Activated CD4-positive, alpha-beta T cell treated with anti-CD3 and anti-CD28 coated beads, Interleukin-2, amount 10 ng/mL, durations not matched to agents 24 days and 14 days (primary cell): Measurements from ENCODE around the gene PP2D1. TPM values are rescaled to one million over a fixed set of nuclear protein-coding genes. Genes with fewer than 3 reads are reported as not detected.
A peak's percentile ranks its signal among the peaks of the same experiment; 100 is the strongest.
"Not testable (repeated sequence)": the region's sequence is repeated elsewhere in the genome, so short reads cannot be mapped to it uniquely, and the experiment has no call there.

ENCODE experiments used
- DNase-seq: peaks from one replicate; pipeline ENCODE4 v3.0.0; 2022
- H3K27ac Mint-ChIP-seq: one replicate; pipeline ENCODE4 v1.8.0; 2022; ENCODE audit warnings: mild to moderate bottlenecking, mixed read lengths
- H3K27me3 Mint-ChIP-seq: one replicate; pipeline ENCODE4 v1.8.0; 2022; ENCODE audit warnings: mixed read lengths
- H3K36me3 Mint-ChIP-seq: one replicate; pipeline ENCODE4 v1.8.0; 2022; ENCODE audit warnings: low read depth, mild to moderate bottlenecking, mixed read lengths
- H3K4me1 Mint-ChIP-seq: one replicate; pipeline ENCODE4 v1.8.0; 2021; ENCODE audit warnings: mixed read lengths
- H3K4me3 Mint-ChIP-seq: one replicate; pipeline ENCODE4 v1.8.0; 2022; ENCODE audit warnings: mild to moderate bottlenecking, moderate library complexity, mixed read lengths
- H3K9me3 Mint-ChIP-seq: one replicate; pipeline ENCODE4 v1.8.0; 2021; ENCODE audit warnings: mixed read lengths
- intact Hi-C: fragments of 100-400 bp; cut with micrococcal nuclease; formaldehyde crosslinking; loops from one replicate; pipeline ENCODE4 v1.15.1; 2023
- total RNA-seq: library from RNA; stranded (reverse); gene quantifications from 2 replicates; pipeline ENCODE4 v1.2.3, GENCODE V29; 2022

Gene PP2D1
- total RNA-seq, 1 donor from 2014 or later, result not detected

- intact Hi-C loops, result no loop called here
- no peak for DNase-seq
- H3K27me3 Mint-ChIP-seq, result no peaks in the 10 kb centered on the region
- no peaks in the 10 kb centered on the region for H3K9me3 Mint-ChIP-seq
- peaks cover 26% of the 10 kb centered on the region for H3K4me1 Mint-ChIP-seq
- H3K36me3 Mint-ChIP-seq, result peaks cover 40% of the 10 kb centered on the region
- no peak overlapping the region for H3K27ac Mint-ChIP-seq
- no peak overlapping the region for H3K4me3 Mint-ChIP-seq
Observed at GRCh38 chr3:19970327-19970726, 41.7 kb downstream of the PP2D1 start.

- H3K27me3 Mint-ChIP-seq, result no peaks in the 10 kb centered on the region
- H3K4me3 Mint-ChIP-seq, result no peak overlapping the region
- H3K9me3 Mint-ChIP-seq, result no peaks in the 10 kb centered on the region
- intact Hi-C loops, result no loop called here
- H3K4me1 Mint-ChIP-seq, result peaks cover 26% of the 10 kb centered on the region
- DNase-seq, result no peak
- peaks cover 30% of the 10 kb centered on the region for H3K36me3 Mint-ChIP-seq
- no peak overlapping the region for H3K27ac Mint-ChIP-seq
Observed at GRCh38 chr3:19967812-19968211, 44.3 kb downstream of the PP2D1 start.

- Mint-ChIP-seq H3K9me3 (no peaks in the 10 kb centered on the region), H3K27ac (no peak overlapping the region), H3K27me3 (no peaks in the 10 kb centered on the region), H3K36me3 (peaks cover 28% of the 10 kb centered on the region), H3K4me3 (no peak overlapping the region), H3K4me1 (peaks cover 23% of the 10 kb centered on the region)
- intact Hi-C loops, result no loop called here
- DNase-seq, result peak; percentile 39
Observed at GRCh38 chr3:19967208-19967607, 44.9 kb downstream of the PP2D1 start.

- intact Hi-C loops, result no loop called here
- H3K27ac Mint-ChIP-seq, result no peak overlapping the region
Observed at GRCh38 chr3:19961960-19962359, 50.1 kb downstream of the PP2D1 start.

GRCh38 chr3:19960696-19961095 is 51.4 kb downstream of the PP2D1 start:
- H3K9me3 Mint-ChIP-seq, result no peaks in the 10 kb centered on the region
- H3K4me3 Mint-ChIP-seq, result no peak overlapping the region
- H3K36me3 Mint-ChIP-seq, result peaks cover 22% of the 10 kb centered on the region
- DNase-seq, result no peak
- H3K4me1 Mint-ChIP-seq, result peaks cover 24% of the 10 kb centered on the region
- no peak overlapping the region for H3K27ac Mint-ChIP-seq
- H3K27me3 Mint-ChIP-seq, result no peaks in the 10 kb centered on the region
- intact Hi-C loops, result no loop called here

More at GRCh38 chr3:19961960-19962359, 50.1 kb downstream of the PP2D1 start:
- Mint-ChIP-seq H3K27me3 (no peaks in the 10 kb centered on the region), H3K9me3 (no peaks in the 10 kb centered on the region), H3K4me3 (no peak overlapping the region), H3K36me3 (peaks cover 23% of the 10 kb centered on the region), H3K4me1 (peaks cover 27% of the 10 kb centered on the region)
- peak; percentile 48 for DNase-seq

GRCh38 chr3:19959505-19959904 is 52.6 kb downstream of the PP2D1 start:
- no peak overlapping the region for H3K27ac Mint-ChIP-seq

GRCh38 chr3:19957354-19957753 is 54.7 kb downstream of the PP2D1 start:
- H3K27me3 Mint-ChIP-seq, H3K4me3 Mint-ChIP-seq, DNase-seq, H3K9me3 Mint-ChIP-seq, intact Hi-C loops, H3K27ac Mint-ChIP-seq: not testable (repeated sequence)
- Mint-ChIP-seq H3K4me1 (peaks cover 27% of the 10 kb centered on the region), H3K36me3 (peaks cover 36% of the 10 kb centered on the region)

More at GRCh38 chr3:19959505-19959904, 52.6 kb downstream of the PP2D1 start:
- no peak overlapping the region for H3K4me3 Mint-ChIP-seq
- H3K9me3 Mint-ChIP-seq, result no peaks in the 10 kb centered on the region
- H3K27me3 Mint-ChIP-seq, result no peaks in the 10 kb centered on the region
- peaks cover 29% of the 10 kb centered on the region for H3K36me3 Mint-ChIP-seq
- intact Hi-C loops, result no loop called here
- peaks cover 29% of the 10 kb centered on the region for H3K4me1 Mint-ChIP-seq
- no peak for DNase-seq

- Mint-ChIP-seq H3K27me3 (no peaks in the 10 kb centered on the region), H3K4me3 (no peak overlapping the region), H3K9me3 (no peaks in the 10 kb centered on the region), H3K36me3 (peaks cover 36% of the 10 kb centered on the region), H3K27ac (no peak overlapping the region), H3K4me1 (peaks cover 25% of the 10 kb centered on the region)
- intact Hi-C loops, result no loop called here
- DNase-seq, result peak; percentile 31
Observed at GRCh38 chr3:19954676-19955075, 57.4 kb downstream of the PP2D1 start.

GRCh38 chr3:19950316-19950715 is 61.7 kb downstream of the PP2D1 start:
- H3K4me1 Mint-ChIP-seq, result peaks cover 31% of the 10 kb centered on the region
- H3K36me3 Mint-ChIP-seq, result peaks cover 40% of the 10 kb centered on the region
- no peak overlapping the region for H3K4me3 Mint-ChIP-seq
- intact Hi-C loops, result no loop called here
- no peak overlapping the region for H3K27ac Mint-ChIP-seq
- no peak for DNase-seq
- H3K27me3 Mint-ChIP-seq, result peaks cover 3% of the 10 kb centered on the region
- peaks cover under 1% of the 10 kb centered on the region for H3K9me3 Mint-ChIP-seq

GRCh38 chr3:19948226-19948591 is 63.9 kb downstream of the PP2D1 start:
- Mint-ChIP-seq H3K9me3 (peaks cover 5% of the 10 kb centered on the region), H3K4me3 (peak overlapping the region; percentile 95), H3K36me3 (peaks cover 27% of the 10 kb centered on the region), H3K27ac (peak overlapping the region; percentile 99), H3K27me3 (peaks cover 3% of the 10 kb centered on the region), H3K4me1 (peaks cover 30% of the 10 kb centered on the region)
- intact Hi-C loops, result loop anchor here (5.0 kb wide), 1 partner anchor 154 kb away; no protein-coding TSS in a partner anchor
- DNase-seq, result no peak

GRCh38 chr3:19947549-19948225 is 64.4 kb downstream of the PP2D1 start:
- peak overlapping the region; percentile 99 for H3K27ac Mint-ChIP-seq
- peak; percentile 84 for DNase-seq
- peak overlapping the region; percentile 95 for H3K4me3 Mint-ChIP-seq
- H3K9me3 Mint-ChIP-seq, result peaks cover 5% of the 10 kb centered on the region
- H3K4me1 Mint-ChIP-seq, result peaks cover 30% of the 10 kb centered on the region
- intact Hi-C loops, result loop anchor here (1.0 to 5.0 kb wide), 8 partner anchors 10 to 239 kb away; partner anchors contain the start of genes KAT2B and SGO1
- H3K36me3 Mint-ChIP-seq, result peaks cover 27% of the 10 kb centered on the region
- peaks cover 3% of the 10 kb centered on the region for H3K27me3 Mint-ChIP-seq

GRCh38 chr3:19946832-19947548 is 65.1 kb downstream of the PP2D1 start, which contains the start of gene RAB5A:
Gene RAB5A (plus strand): TSS chr3:19947097. CDS start chr3:19950899, 3,802 bp downstream.
- intact Hi-C loops, result loop anchor here (1.0 to 5.0 kb wide), 8 partner anchors 10 to 239 kb away; partner anchors contain the start of genes KAT2B and SGO1
- peak within 1 kb of the TSS; percentile 95 for H3K4me3 Mint-ChIP-seq

GRCh38 chr3:19945969-19946831 is 65.9 kb downstream of the PP2D1 start:
- peaks cover 22% of the 10 kb centered on the region for H3K36me3 Mint-ChIP-seq
- H3K27ac Mint-ChIP-seq, result peak overlapping the region; percentile 99
- peaks cover 5% of the 10 kb centered on the region for H3K9me3 Mint-ChIP-seq
- peak overlapping the region; percentile 95 for H3K4me3 Mint-ChIP-seq
- peaks cover 26% of the 10 kb centered on the region for H3K4me1 Mint-ChIP-seq
- peak; percentile 63 for DNase-seq
- peaks cover 3% of the 10 kb centered on the region for H3K27me3 Mint-ChIP-seq
- intact Hi-C loops, result loop anchor here (2.0 to 5.0 kb wide), 2 partner anchors 61 to 156 kb away; no protein-coding TSS in a partner anchor

More at GRCh38 chr3:19946832-19947548, 65.1 kb downstream of the PP2D1 start, which contains the start of gene RAB5A:
- H3K27ac Mint-ChIP-seq, result peak within 1 kb of the TSS; percentile 99
- H3K9me3 Mint-ChIP-seq, result peaks cover 5% of the 10 kb centered on the region
- H3K36me3 Mint-ChIP-seq, result peaks cover 25% of the 10 kb centered on the region
- peak; percentile 99 for DNase-seq
- peaks cover 30% of the 10 kb centered on the region for H3K4me1 Mint-ChIP-seq
- H3K27me3 Mint-ChIP-seq, result peaks cover 3% of the 10 kb centered on the region
